ENCODE data around the gene AP4B1. TPM values are rescaled to one million over a fixed set of nuclear protein-coding genes. Genes with fewer than 3 reads are reported as not detected.
A peak's percentile ranks its signal among the peaks of the same experiment; 100 is the strongest.

Gene AP4B1
- total and polyA plus RNA-seq, 9 of the 15 experiments (the other 6 are each of a cell fraction or from before 2014, with no cell fraction given): 15.8 to 36.5 (median 24.6) TPM

- TF ChIP-seq U2AF2 (optimal IDR thresholded peaks at IDR 0.05; ENCODE audit: low read depth, low read length) (no peak), GMEB1 (CRISPR knock-in tag; IDR thresholded peaks at IDR 0.05) (peak; percentile 71), CBFA2T3 (IDR thresholded peaks at IDR 0.05) (0 out of 2 replicates have a peak, but pooled peaks have one; percentile 21), PHF8 (IDR thresholded peaks at IDR 0.05; ENCODE audit: borderline replicate concordance, low read length) (peak; percentile 85; the same call in 1 of the 2 replicates), TOE1 (IDR thresholded peaks at IDR 0.05; ENCODE audit: borderline replicate concordance) (peak; percentile 88), TOE1 (CRISPR knock-in tag; IDR thresholded peaks at IDR 0.05; ENCODE audit: borderline replicate concordance, low read depth) (0 out of 2 replicates have a peak, but pooled peaks have one; percentile 35), FOSL1 (tag; conservative IDR thresholded peaks at IDR 0.05) (peak; percentile 56; the same call in 1 of the 2 replicates), HMG20B (CRISPR knock-in tag; IDR thresholded peaks at IDR 0.05) (no peak), NEUROD1 (IDR thresholded peaks at IDR 0.05; ENCODE audit: borderline replicate concordance, low read depth, low read length, partially characterized antibody) (peak; percentile 78), STAT5A (IDR thresholded peaks at IDR 0.05; ENCODE audit: borderline replicate concordance, low read length) (no peak), SMARCA5 (IDR thresholded peaks at IDR 0.05) (no peak), GTF2F1 (IDR thresholded peaks at IDR 0.05; ENCODE audit: low read depth, low read length) (no peak), OTX1 (CRISPR knock-in tag; IDR thresholded peaks at IDR 0.05) (no peak; the same call in 1 of the 2 replicates), TFE3 (CRISPR knock-in tag; IDR thresholded peaks at IDR 0.05) (no peak), HOMEZ (CRISPR knock-in tag; IDR thresholded peaks at IDR 0.05) (no peak), CHCHD3 (CRISPR knock-in tag; IDR thresholded peaks at IDR 0.05) (no peak), HDAC1 (IDR thresholded peaks at IDR 0.05) (peak in 1 of 2 experiments; percentile 94; a peak in 2 of 4 replicates), NFXL1 (CRISPR knock-in tag; IDR thresholded peaks at IDR 0.05) (no peak), FOXO4 (CRISPR knock-in tag; IDR thresholded peaks at IDR 0.05) (0 out of 2 replicates have a peak, but pooled peaks have one; percentile 52), MAX (CRISPR knock-in tag; IDR thresholded peaks at IDR 0.05) (peak; percentile 61), PTTG1 (tag; IDR thresholded peaks at IDR 0.05; ENCODE audit: low read depth) (no peak), ZNF707 (CRISPR knock-in tag; conservative IDR thresholded peaks at IDR 0.05) (no peak)
Measured at GRCh38 chr1:113928941-113929749, 24.5 kb upstream of the AP4B1 start, which contains the start of gene HIPK1 (continued).

Measured in K562 (cell line).